Subcutaneous adipose tissue (tissue), 4 donors: ENCODE measurements around the gene ZBTB46. TPM values are rescaled to one million over a fixed set of nuclear protein-coding genes. Genes with fewer than 3 reads are reported as not detected.

Experiments used
- CTCF ChIP-seq: fragments of 450-650 bp; IDR thresholded peaks from one replicate; pipeline ENCODE4 v1.5.1; 2016; ENCODE audit warnings: low read depth, mild to moderate bottlenecking, control low read depth, antibody characterized with exemption, moderate library complexity
- total RNA-seq, 4 donors: library from RNA; depleted of rRNA; stranded (reverse); fragments of >200 nt; gene quantifications; one replicate each; pipeline ENCODE4 v1.1.0, GENCODE V29; 2016

ZBTB46 gene
- total RNA-seq, 4 donors from 2014 or later = 5.7 to 45.2 (median 7.4) TPM

DNA sequence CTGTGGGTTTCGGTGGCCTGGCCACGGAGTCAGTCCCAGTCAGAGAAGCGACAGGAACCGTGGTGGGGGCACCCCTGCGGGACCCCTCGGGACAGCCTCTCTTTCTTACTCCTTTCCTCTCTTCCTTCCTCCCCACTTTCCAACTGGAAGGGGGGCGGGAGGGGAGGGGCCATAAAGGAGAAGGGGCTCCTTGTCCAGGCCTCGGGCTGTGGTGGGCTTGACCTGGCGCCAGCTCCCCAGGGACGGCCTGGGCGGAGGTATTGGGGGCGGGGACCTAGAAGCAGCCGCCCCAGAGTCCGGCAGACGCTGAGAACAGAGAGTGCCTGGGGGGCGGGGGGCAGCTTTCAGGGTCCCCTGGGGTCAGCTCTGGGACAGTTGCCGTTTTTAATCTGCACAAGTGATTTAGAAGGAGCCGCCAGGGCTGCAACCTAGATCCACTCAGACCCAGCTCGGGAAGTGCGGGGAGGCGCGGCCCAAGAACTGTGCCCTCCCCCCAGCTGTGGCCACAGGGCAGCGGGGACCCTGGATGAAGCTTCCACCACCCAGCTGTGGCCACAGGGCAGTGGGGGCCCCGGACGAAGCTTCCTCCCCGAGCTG, 23.8 kb upstream of the ZBTB46 start:
- TF ChIP-seq CTCF = no peak

DNA sequence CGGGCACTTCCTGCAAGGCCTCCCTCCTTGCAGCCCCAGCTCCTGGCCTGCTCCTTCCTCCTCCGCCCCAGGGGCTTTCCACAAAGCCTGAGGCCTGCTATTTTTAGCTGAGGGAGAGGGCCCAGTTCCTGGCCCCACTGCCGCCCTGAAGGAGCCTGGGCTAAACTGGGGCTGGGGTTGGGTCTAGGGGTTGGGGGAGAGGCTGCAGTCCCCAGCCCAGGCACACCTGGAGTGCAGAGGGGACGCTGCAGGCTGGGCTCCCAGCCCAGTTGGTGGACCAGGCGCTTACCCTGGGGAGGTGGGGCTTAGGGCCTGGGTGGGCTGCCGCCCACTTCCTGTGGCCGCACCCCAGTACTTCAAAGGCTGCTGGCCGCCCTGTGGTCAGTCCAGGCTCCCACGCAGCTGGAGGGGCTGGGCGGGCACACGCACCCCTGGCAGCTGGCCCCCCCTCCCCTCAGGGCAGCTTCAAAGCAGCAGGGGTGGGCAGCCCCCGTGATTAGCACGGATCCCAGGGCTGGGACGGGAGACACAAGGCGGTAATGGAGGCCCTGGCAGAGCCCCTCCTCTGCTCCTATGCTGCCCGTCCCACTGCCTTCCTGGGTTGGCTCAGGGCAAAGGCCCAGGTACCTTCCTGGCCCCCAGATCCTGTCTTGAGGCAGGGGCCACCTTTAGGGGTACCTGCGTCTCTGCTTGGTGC, 23.2 kb upstream of the ZBTB46 start:
- TF ChIP-seq CTCF = no peak

- no peak for TF ChIP-seq CTCF
Measured at GRCh38 chr20:63850689-63851547, 19.9 kb upstream of the ZBTB46 start.

- no peak for TF ChIP-seq CTCF
Measured at GRCh38 chr20:63848003-63848911, 17.2 kb upstream of the ZBTB46 start.

DNA sequence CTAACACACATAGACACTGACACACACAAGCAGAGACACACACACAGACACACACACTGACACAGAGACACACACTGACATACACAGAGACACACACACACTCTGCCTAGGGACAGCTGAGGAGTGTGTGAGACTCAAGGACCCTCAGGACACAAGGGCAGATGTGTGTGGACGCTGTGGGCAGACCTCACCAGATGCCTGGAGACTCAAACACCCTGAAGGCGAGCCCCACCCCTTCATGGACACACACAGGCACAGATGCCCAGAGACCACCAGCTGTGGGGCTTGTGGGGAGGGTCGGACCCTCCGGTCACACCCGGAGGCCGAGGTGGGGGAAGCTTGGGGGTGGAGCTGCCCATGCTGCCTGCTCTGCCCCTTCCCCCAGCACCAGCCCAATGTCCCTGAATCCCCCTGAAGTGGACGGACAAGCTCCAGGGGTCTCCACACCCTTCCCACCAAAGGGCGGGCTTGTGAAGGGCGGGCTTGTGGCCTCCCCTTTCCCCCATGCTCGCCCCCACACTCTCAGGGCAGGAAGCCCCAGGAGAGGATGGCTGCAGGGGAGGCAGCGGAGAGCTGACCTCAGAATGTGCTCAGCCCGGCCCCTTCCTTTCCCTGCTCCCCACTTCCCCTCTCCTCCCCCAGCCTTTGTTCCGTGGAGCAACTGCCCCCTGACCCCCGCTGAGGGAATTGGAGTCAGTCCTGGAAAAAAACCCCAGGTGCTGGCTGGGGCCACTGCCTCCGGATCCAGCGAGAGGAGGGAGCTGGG, 16.4 kb upstream of the ZBTB46 start:
- no peak for TF ChIP-seq CTCF

- no peak for TF ChIP-seq CTCF
Measured at GRCh38 chr20:63846888-63847236, 15.8 kb upstream of the ZBTB46 start.
